Subcutaneous adipose tissue (tissue), 4 donors: ENCODE measurements around the gene C3orf18. TPM values are rescaled to one million over a fixed set of nuclear protein-coding genes. Genes with fewer than 3 reads are reported as not detected.

Experiments used
- CTCF ChIP-seq: fragments of 450-650 bp; IDR thresholded peaks from one replicate; pipeline ENCODE4 v1.5.1; 2016; ENCODE audit warnings: low read depth, mild to moderate bottlenecking, control low read depth, antibody characterized with exemption, moderate library complexity
- total RNA-seq, 4 donors: library from RNA; depleted of rRNA; stranded (reverse); fragments of >200 nt; gene quantifications; one replicate each; pipeline ENCODE4 v1.1.0, GENCODE V29; 2016

C3orf18 gene
- total RNA-seq, 4 donors from 2014 or later = 8.0 to 10.6 (median 8.9) TPM

DNA sequence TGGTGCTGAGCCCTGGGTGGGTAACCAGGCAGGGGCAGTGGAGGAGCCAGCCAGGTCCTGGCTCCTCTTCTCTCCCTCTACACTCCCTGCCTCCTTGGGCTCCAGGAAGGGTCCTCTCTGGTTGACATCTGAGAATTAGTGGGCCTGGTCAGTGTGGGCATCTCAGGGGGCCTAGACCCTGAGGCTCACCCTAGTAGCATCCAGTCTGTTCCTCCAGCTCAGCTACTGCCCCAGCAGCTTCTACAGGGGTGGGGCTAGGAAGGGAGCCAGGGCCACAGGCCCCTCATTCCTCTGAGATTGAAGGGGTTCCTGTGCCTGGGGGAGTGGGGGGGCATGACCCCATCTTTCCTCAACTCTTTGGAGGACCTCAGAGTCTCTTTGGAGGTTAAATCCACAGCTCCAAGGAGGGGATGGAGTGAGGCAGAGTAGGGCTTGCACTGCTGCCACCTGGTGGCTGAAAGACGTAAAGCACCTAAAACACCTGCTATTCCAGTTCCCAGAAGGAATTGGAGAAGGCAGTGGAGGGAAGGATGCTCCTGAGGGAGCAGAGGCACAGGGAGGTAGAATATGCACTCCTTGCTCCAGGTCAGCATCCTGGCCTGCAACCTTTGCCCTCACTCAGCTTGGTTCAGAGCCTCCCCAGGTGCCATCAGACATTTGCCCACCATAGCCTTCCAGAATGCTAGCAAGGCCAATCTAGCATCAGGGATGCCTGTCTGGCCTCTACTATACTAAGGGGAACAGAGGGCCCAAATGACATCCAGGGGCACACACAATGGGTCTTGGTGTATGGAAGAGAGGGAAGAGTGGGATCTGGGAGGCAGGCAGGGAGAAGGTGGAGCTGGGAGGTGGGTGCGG is 25.1 kb downstream of the C3orf18 start:
- no peak for TF ChIP-seq CTCF

DNA sequence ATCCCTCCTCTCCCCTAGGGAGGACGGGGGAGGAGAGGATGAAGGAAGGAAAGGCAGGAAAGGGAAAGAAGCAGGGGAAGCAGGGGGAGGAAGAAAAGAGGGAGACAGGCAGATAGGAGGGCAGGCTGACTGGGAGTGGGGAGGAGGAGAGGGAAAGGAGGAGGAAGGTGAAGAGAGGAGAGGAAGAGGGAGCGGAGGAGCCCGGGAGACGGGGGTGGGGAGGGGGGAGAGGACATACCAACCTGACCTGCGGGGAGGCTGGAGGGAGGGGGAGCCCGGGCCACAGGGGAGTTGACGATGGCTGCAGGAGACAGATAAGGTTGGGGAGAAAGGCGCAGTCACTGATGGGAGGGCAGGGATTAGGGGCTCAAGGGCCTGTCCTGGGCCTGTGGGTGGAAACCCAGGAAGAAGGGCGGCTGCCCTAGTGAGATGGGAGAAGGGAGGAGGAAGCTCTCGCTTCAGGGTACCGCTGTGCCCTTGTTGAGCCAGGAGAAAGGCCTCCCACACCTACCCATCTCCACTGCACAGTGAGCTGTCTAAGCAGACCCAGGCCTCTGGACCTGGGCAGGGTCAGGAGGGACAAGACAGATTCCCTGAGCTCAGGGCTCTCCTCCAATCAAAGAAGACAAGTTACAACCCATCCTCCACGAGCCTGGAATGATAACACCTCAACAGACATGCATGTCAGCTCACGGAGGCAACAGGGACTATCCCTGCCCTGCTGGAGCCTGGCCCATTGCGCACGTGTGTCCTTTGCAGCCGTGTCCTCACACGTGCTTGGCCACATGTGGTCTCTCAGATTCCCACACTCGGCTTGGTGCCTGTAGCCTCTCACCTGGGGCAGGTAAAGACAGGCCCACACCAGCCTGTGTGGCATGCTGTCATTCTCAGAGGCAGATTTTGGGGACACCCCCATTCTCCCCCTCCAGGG is 27.9 kb downstream of the C3orf18 start:
- TF ChIP-seq CTCF = no peak

- TF ChIP-seq CTCF = no peak
Observed at GRCh38 chr3:50537421-50538129, 30.0 kb downstream of the C3orf18 start.

GRCh38 chr3:50536471-50537180 is 30.9 kb downstream of the C3orf18 start:
- TF ChIP-seq CTCF = no peak

GRCh38 chr3:50534681-50535330 is 32.7 kb downstream of the C3orf18 start:
- TF ChIP-seq CTCF = no peak

DNA sequence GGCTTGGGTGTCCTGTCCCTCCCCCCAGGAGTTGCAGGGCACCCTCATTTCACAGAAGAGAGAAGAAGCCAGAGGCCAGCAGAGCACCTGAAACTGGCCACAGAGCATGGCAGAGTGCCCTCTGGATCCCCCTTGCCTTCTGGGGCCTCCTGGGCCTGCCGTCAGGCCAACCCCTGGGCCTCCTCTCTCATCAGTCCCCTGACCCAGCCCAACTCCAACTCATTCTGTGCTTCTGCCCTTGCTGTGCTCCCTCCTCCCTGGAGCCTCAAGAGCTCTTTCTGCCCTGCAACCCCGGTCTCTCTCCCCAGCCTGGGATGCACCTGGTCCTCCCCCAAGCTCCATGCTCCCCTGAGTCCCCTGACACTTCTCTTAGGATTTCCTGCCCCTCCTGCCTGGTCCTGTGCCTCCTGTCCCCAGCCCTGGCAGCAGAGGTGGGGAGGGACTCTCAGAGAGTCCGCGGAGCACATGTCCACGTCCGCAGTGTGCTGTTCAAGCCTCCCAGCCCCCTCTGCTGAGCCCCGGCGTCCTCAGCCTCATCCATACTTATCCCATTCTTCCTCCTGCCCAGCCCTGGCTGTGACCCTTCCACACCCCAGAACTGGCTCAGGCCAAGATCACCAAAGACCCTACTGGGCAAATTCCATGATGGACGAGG is 33.6 kb downstream of the C3orf18 start:
- TF ChIP-seq CTCF = no peak
